Skeletal muscle satellite cell (primary cell): ENCODE measurements around the gene SCN4B.
A peak's percentile ranks its signal among the peaks of the same experiment; 100 is the strongest.

Source experiments
- H3K27me3 ChIP-seq: 2 replicates; pipeline ENCODE4 v1.7.0; 2013; ENCODE audit warnings: low read length; ENCODE audit not compliant: control insufficient read depth, insufficient read depth
- H3K36me3 ChIP-seq: 2 replicates; pipeline ENCODE4 v1.7.0; 2013; ENCODE audit warnings: mild to moderate bottlenecking, control low read depth, low read length; ENCODE audit not compliant: insufficient read depth
- H3K4me1 ChIP-seq: 2 replicates; pipeline ENCODE4 v1.7.0; 2013; ENCODE audit warnings: low read length; ENCODE audit not compliant: control insufficient read depth, insufficient read depth
- H3K4me2 ChIP-seq: 2 replicates; pipeline ENCODE4 v1.7.0; 2013; ENCODE audit warnings: mild to moderate bottlenecking, low read length
- H3K4me3 ChIP-seq: 2 replicates; pipeline ENCODE4 v1.7.0; 2013; ENCODE audit warnings: low read length
- H3K9ac ChIP-seq: 2 replicates; pipeline ENCODE4 v1.7.0; 2013; ENCODE audit warnings: mild to moderate bottlenecking, low read depth, low read length, moderate library complexity
- H3K9me3 ChIP-seq: replicated peaks from 2 replicates; pipeline ENCODE4 v1.7.0; 2013; ENCODE audit warnings: mild to moderate bottlenecking, control low read depth, low read length

Gene SCN4B

DNA sequence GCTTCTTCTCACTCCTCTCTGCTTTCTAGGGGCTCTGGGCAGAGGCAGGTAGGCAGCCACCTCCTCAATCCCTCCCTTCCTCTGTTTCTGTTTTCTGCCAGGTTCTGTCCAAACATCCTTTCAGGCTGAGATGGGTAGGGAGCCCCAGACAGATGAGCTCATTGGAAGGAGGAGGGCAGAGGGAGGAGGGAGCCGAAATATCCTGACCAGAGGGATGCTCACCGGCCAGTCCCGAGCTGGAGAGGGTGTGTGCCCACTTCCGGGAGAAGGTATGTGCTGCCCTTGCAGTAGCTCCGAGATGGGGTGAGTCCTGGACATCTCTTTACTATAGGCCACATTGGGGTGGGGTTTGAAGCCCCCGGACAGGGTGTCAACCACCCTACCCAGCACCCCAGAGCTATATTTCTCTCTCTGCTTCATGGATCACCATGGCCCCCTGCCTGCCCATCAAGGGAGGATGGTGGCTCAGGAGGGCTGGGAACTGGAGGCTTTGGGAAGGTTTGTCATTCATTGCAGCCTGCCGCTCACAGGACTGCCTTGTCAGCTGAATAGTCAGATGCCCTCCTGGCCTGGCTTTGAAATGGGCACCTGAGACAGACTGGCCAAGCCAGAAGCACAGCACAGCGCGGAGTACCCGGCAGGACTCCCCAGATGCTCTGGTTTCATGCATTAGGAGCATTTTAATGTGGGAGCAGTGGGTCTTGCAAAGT is 4.7 kb upstream of the SCN4B start:
- no peaks in the 10 kb centered on the region for H3K9me3 ChIP-seq
- H3K4me2 ChIP-seq, result no peak overlapping the region
- no peaks in the 10 kb centered on the region for H3K36me3 ChIP-seq
- H3K9ac ChIP-seq, result no peak overlapping the region
- H3K4me1 ChIP-seq, result peaks cover 3% of the 10 kb centered on the region
- peaks cover 94% of the 10 kb centered on the region for H3K27me3 ChIP-seq
- no peak overlapping the region for H3K4me3 ChIP-seq

DNA sequence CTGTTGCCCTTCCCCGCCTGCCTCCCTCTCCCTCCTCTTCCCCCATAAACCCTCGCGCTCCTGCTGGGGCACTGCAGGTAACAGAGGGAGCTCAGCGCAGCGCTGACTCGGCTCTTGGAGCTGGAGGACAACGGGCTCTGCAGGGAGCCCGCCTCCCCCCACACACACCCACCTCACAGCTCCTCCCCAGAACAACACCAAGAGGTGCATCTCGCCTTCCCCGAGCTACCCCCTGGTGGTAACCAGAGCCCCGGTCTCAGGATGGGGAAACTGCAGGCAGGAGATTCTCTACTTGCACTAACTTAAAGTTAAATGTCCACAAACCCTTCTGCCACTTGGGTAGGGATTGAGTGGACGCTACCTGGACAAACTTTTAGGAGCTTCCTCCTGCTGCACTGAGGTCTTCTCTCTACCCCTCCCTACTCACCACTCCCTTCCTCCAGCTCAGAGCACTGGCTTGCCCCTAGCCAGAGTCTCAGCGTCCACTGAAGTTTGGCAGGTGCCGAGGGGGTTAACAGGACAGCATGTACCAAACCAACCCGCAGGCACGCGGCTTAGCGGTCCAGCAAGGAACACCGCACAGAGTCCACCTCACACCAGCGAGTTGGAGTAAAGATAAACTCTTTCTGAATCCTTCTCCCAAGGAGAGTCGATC is 4.0 kb upstream of the SCN4B start:
- Histone ChIP-seq H3K36me3 (no peaks in the 10 kb centered on the region), H3K4me3 (no peak overlapping the region), H3K9ac (no peak overlapping the region), H3K9me3 (no peaks in the 10 kb centered on the region), H3K27me3 (peaks cover 98% of the 10 kb centered on the region), H3K4me1 (peaks cover 3% of the 10 kb centered on the region), H3K4me2 (no peak overlapping the region)

DNA sequence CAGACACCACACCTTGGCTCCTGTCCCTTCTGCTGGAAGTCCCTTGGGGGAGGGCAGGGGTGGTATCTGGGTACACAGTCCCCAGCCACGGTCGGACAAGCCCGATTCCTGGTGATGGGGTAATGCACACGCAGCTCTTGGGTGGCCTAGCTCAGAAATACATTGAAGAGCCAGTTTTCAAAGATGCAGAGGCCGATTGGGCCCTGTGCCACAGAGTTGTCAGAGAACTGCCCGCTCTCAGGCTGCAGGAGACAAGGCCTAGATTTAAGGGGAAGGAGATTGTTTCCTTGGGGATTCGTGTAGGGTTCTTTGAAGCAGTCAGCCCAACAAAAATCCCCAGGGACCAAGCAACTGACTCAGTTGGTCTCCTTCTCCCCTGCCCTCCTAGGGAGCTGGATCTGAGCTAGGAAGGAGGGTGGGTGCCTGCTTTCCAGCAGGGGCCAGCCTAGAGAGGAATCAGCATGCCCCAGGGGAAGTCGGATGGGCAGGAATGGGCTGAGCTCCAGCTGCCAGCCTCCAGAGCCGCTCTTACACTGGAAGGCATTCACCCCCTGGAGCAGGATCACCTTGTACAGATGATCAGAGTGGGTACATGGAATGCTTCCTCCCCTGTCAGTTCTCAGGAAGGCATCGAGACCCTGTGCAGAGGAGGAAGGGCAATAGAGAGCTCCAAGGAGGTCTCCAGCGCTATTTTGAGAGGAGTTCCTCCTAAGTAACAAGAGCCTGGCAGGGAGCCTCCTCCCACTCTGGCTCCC is 3.3 kb upstream of the SCN4B start:
- Histone ChIP-seq H3K9ac (no peak overlapping the region), H3K4me2 (no peak overlapping the region), H3K4me1 (peaks cover 3% of the 10 kb centered on the region), H3K4me3 (no peak overlapping the region), H3K27me3 (peaks cover 99% of the 10 kb centered on the region), H3K9me3 (no peaks in the 10 kb centered on the region), H3K36me3 (no peaks in the 10 kb centered on the region)

DNA sequence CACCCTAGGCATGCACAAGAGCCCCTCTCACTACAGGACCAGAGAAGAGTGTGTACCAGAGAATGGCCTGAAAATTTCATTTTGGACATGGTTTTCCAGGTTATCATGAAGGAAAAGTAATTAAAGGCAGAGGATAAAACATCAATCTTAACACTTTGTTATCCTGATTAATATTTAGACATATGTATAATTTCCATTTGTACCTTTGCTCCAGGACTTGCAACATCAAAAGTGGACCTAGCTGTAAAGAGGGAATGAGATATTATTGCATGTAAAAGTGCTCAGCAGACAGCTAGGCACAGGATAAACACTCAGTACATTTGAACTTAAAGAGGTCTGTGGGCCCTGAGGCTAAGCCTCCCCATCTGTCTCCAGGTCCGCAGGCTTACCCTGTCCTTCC is 2.0 kb upstream of the SCN4B start:
- no peak overlapping the region for H3K9ac ChIP-seq
- H3K4me3 ChIP-seq, result no peak overlapping the region
- H3K27me3 ChIP-seq, result peaks cover 98% of the 10 kb centered on the region
- H3K9me3 ChIP-seq, result no peaks in the 10 kb centered on the region
- H3K4me2 ChIP-seq, result no peak overlapping the region
- no peaks in the 10 kb centered on the region for H3K36me3 ChIP-seq
- peaks cover 3% of the 10 kb centered on the region for H3K4me1 ChIP-seq

DNA sequence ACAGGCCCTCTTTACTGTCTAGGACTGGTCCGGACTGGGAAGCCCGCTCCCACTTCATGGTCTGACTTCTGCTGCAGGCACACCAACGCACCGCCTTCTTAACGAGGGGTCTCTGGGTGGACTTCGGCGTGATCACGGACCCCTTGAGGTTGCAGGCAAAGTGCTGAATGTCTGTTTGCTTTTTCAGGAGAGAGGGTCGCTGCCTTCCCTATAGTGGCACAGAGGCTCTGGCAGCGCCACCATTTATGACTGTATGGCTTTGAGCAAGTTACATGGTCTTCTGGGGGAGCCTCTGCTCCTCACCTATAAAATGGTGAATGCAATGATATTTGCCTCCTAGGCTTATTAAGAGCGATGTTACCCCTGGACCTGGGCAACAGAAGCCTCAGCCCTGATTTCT is 1.4 kb upstream of the SCN4B start:
- H3K27me3 ChIP-seq, result peaks cover 98% of the 10 kb centered on the region
- H3K9me3 ChIP-seq, result no peaks in the 10 kb centered on the region
- no peaks in the 10 kb centered on the region for H3K36me3 ChIP-seq
- H3K4me1 ChIP-seq, result peaks cover 3% of the 10 kb centered on the region
- no peak overlapping the region for H3K9ac ChIP-seq
- H3K4me2 ChIP-seq, result no peak overlapping the region
- H3K4me3 ChIP-seq, result no peak overlapping the region

GRCh38 chr11:118153516-118153915 is 893 bp upstream of the SCN4B start:
- Histone ChIP-seq H3K9ac (no peak overlapping the region), H3K9me3 (no peaks in the 10 kb centered on the region), H3K4me2 (peak overlapping the region; percentile 86), H3K36me3 (no peaks in the 10 kb centered on the region), H3K27me3 (peaks cover 98% of the 10 kb centered on the region), H3K4me1 (peaks cover 3% of the 10 kb centered on the region), H3K4me3 (no peak overlapping the region)

- Histone ChIP-seq H3K4me1 (peaks cover 3% of the 10 kb centered on the region), H3K4me2 (peak overlapping the region; percentile 86), H3K4me3 (no peak overlapping the region), H3K9me3 (no peaks in the 10 kb centered on the region), H3K9ac (no peak overlapping the region), H3K36me3 (no peaks in the 10 kb centered on the region), H3K27me3 (peaks cover 98% of the 10 kb centered on the region)
Measured at GRCh38 chr11:118152020-118152551, 537 bp downstream of the SCN4B start.

DNA sequence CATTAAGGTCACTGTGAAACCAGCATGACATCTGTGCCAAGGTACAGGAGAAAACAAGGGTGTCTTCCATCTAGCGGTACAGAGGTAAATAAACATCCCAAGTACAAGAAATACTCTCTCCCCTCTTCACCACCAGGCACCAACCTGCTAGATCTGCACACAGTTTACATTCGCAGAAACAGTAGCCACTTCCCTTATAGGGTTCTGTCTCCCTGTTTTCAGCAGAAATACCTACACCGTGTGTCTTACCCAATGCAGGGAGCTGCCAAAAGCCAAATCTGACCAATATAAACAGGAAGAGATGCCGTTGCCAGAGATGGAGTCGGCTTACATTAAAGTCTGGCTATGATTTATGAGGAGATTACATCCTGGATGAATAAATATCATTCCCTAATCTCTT is 1.2 kb downstream of the SCN4B start:
- Histone ChIP-seq H3K27me3 (peaks cover 98% of the 10 kb centered on the region), H3K4me3 (no peak overlapping the region), H3K36me3 (no peaks in the 10 kb centered on the region), H3K4me1 (peaks cover 3% of the 10 kb centered on the region), H3K4me2 (no peak overlapping the region), H3K9ac (no peak overlapping the region), H3K9me3 (no peaks in the 10 kb centered on the region)

DNA sequence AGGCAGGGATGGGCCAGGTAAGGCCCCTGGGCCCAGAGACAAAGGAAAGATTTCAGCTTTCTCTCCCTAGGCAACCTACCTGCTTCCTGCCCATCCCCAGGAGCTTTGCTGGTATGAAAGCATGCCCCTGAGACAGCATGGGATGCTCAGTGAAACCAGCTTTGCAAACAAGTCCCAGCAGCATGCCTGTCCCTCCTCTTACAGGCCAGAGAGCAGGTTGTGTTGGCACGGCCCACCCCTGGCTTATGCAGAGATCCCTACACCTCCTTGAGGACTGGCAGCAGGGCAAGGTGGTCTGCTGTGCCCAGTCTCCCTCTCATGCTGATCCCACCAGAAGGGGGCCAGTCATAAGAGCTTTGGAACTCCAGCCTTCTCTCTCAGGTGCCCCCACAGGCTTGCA is 3.1 kb downstream of the SCN4B start:
- H3K4me2 ChIP-seq, result no peak overlapping the region
- H3K9ac ChIP-seq, result no peak overlapping the region
- no peaks in the 10 kb centered on the region for H3K36me3 ChIP-seq
- peaks cover 7% of the 10 kb centered on the region for H3K4me1 ChIP-seq
- H3K9me3 ChIP-seq, result no peaks in the 10 kb centered on the region
- H3K27me3 ChIP-seq, result peaks cover 82% of the 10 kb centered on the region
- no peak overlapping the region for H3K4me3 ChIP-seq

GRCh38 chr11:118148856-118149255 is 3.8 kb downstream of the SCN4B start:
- Histone ChIP-seq H3K27me3 (peaks cover 81% of the 10 kb centered on the region), H3K36me3 (no peaks in the 10 kb centered on the region), H3K4me1 (peaks cover 7% of the 10 kb centered on the region)

GRCh38 chr11:118148240-118148639 is 4.4 kb downstream of the SCN4B start:
- Histone ChIP-seq H3K9me3 (no peaks in the 10 kb centered on the region), H3K4me3 (no peak overlapping the region), H3K27me3 (peaks cover 83% of the 10 kb centered on the region), H3K36me3 (no peaks in the 10 kb centered on the region), H3K4me1 (peaks cover 7% of the 10 kb centered on the region), H3K9ac (no peak overlapping the region), H3K4me2 (no peak overlapping the region)

More at GRCh38 chr11:118148856-118149255, 3.8 kb downstream of the SCN4B start:
- Histone ChIP-seq H3K4me3 (no peak overlapping the region), H3K4me2 (no peak overlapping the region), H3K9me3 (no peaks in the 10 kb centered on the region), H3K9ac (no peak overlapping the region)
